Neural progenitor cell (in vitro differentiated cells): ENCODE data around the gene BEND2.

Experiments used
- EZH2 ChIP-seq: fragments of 200-600 bp; sonication (generic); IDR thresholded peaks from 2 replicates; pipeline ENCODE4 v1.6.1; 2017; ENCODE audit warnings: antibody characterized with exemption, mild to moderate bottlenecking, moderate library complexity
- EZH2phosphoT487 ChIP-seq: fragments of 200-600 bp; sonication (generic); IDR thresholded peaks from 2 replicates; pipeline ENCODE4 v1.6.1; 2017; ENCODE audit warnings: antibody characterized with exemption
- TF ChIP-seq, protein P1 (sequence below): fragments of 200-600 bp; sonication (generic); IDR thresholded peaks from 2 replicates; pipeline ENCODE4 v1.5.1; 2017; ENCODE audit warnings: antibody characterized with exemption, mild to moderate bottlenecking

- TF ChIP-seq, protein P1, sequence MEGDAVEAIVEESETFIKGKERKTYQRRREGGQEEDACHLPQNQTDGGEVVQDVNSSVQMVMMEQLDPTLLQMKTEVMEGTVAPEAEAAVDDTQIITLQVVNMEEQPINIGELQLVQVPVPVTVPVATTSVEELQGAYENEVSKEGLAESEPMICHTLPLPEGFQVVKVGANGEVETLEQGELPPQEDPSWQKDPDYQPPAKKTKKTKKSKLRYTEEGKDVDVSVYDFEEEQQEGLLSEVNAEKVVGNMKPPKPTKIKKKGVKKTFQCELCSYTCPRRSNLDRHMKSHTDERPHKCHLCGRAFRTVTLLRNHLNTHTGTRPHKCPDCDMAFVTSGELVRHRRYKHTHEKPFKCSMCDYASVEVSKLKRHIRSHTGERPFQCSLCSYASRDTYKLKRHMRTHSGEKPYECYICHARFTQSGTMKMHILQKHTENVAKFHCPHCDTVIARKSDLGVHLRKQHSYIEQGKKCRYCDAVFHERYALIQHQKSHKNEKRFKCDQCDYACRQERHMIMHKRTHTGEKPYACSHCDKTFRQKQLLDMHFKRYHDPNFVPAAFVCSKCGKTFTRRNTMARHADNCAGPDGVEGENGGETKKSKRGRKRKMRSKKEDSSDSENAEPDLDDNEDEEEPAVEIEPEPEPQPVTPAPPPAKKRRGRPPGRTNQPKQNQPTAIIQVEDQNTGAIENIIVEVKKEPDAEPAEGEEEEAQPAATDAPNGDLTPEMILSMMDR, result no peak
- no peak for TF ChIP-seq EZH2phosphoT487
- TF ChIP-seq EZH2, result no peak
Observed at GRCh38 chrX:18227458-18227857, 6.8 kb upstream of the BEND2 start.
